ENCODE data around the gene SNTA1. TPM values are rescaled to one million over a fixed set of nuclear protein-coding genes. Genes with fewer than 3 reads are reported as not detected.

Gene SNTA1
- total RNA-seq, 1 experiment from 2014 or later: 9.9 TPM

GRCh38 chr20:33373735-33374605, 69.6 kb downstream of the SNTA1 start:
- Histone ChIP-seq H2AK5ac (ENCODE audit: insufficient read length, low read length) (no peak overlapping the region), H3K14ac (ENCODE audit: insufficient read depth, low read length) (no peak overlapping the region), H3K4ac (ENCODE audit: low read depth, low read length) (no peak overlapping the region), H2BK20ac (ENCODE audit: low read depth, low read length, poor library complexity, severe bottlenecking) (no peak overlapping the region), H2BK5ac (ENCODE audit: insufficient read length, low read length) (no peak overlapping the region), H4K5ac (ENCODE audit: insufficient read length, low read depth, low read length) (no peak overlapping the region), H3K9me3 (ENCODE audit: control insufficient read depth, low read depth, low read length) (no peaks in the 10 kb centered on the region), H3K23ac (ENCODE audit: insufficient read length, low read depth, low read length) (no peak overlapping the region), H3K79me1 (ENCODE audit: insufficient read depth, low read depth, low read length, poor library complexity, severe bottlenecking) (no peaks in the 10 kb centered on the region), H3K27me3 (ENCODE audit: insufficient read depth, low read length) (no peaks in the 10 kb centered on the region), H3K4me1 (ENCODE audit: insufficient read depth, low read length) (no peaks in the 10 kb centered on the region), H3T11ph (ENCODE audit: low read length) (no peak overlapping the region), H3K23me2 (ENCODE audit: insufficient read length, low read depth, low read length, poor library complexity, severe bottlenecking) (no peaks in the 10 kb centered on the region), H3K9ac (ENCODE audit: extremely low read depth, insufficient read length, low read length) (no peak overlapping the region), H3K18ac (ENCODE audit: insufficient read length, low read depth, low read length) (no peak overlapping the region), H3K27ac (ENCODE audit: insufficient read length, low read depth, low read length) (no peak overlapping the region), H2BK120ac (ENCODE audit: low read depth, low read length, poor library complexity, severe bottlenecking) (no peak overlapping the region), H3K56ac (ENCODE audit: insufficient read length, low read depth, low read length) (no peak overlapping the region), H4K8ac (replicated peaks; ENCODE audit: insufficient read length, low read depth, low read length) (no peak overlapping the region), H4K91ac (ENCODE audit: insufficient read length, low read depth, low read length) (no peak overlapping the region), H2AFZ (ENCODE audit: low read length) (no peak overlapping the region), H2BK15ac (ENCODE audit: low read depth, low read length) (no peak overlapping the region), H4K20me1 (ENCODE audit: control insufficient read depth, insufficient read depth, insufficient read length) (no peaks in the 10 kb centered on the region), H2BK12ac (ENCODE audit: insufficient read length, low read depth, low read length) (no peak overlapping the region), H3K79me2 (ENCODE audit: insufficient read depth, low read length) (no peaks in the 10 kb centered on the region), H3K4me2 (ENCODE audit: insufficient read depth, insufficient read length, low read length) (no peak overlapping the region)
- no peaks in the 10 kb centered on the region for H3K4me1 Mint-ChIP-seq
- H3K27me3 Mint-ChIP-seq (ENCODE audit: low read depth): no peaks in the 10 kb centered on the region
- no peak overlapping the region for H3K27ac Mint-ChIP-seq
- no CpG with 5 or more reads among the region's 4 CpGs for WGBS (ENCODE audit: extremely low coverage, insufficient read length, low lambda C conversion rate)
- no peak overlapping the region for H3K4me3 Mint-ChIP-seq
- no peak for TF ChIP-seq CTCF (conservative IDR thresholded peaks at IDR 0.05)
- H3K9me3 Mint-ChIP-seq: no peaks in the 10 kb centered on the region
- peaks cover 28 to 74% (median 60%) of the 10 kb centered on the region in 3 experiments for H3K36me3 Mint-ChIP-seq (ENCODE audit: insufficient read depth in 1 of 3, low read depth in 3 of 3)
- no peak for DNase-seq

Measured in H9 (cell line).